Duodenal mucosa (tissue), 2 donors: Measurements from ENCODE around the gene OR1F1.
"Not testable (repeated sequence)": the region's sequence is repeated elsewhere in the genome, so short reads cannot be mapped to it uniquely, and the experiment has no call there.

Source experiments
- H3K27ac ChIP-seq: one replicate; pipeline ENCODE4 v1.7.0; 2013; ENCODE audit warnings: low read depth, low read length
- H3K27me3 ChIP-seq, 2 donors: one replicate each; pipeline ENCODE4 v1.7.0; 2013; ENCODE audit warnings: low read length in 2 of 2, control low read depth in 1 of 2; ENCODE audit not compliant: insufficient read depth in 2 of 2, control insufficient read depth in 1 of 2
- H3K36me3 ChIP-seq, 2 donors: one replicate each; pipeline ENCODE4 v1.7.0; 2013; ENCODE audit warnings: low read length in 2 of 2, control low read depth in 1 of 2; ENCODE audit not compliant: insufficient read depth in 2 of 2, control insufficient read depth in 1 of 2
- H3K4me1 ChIP-seq, 2 donors: one replicate each; pipeline ENCODE4 v1.7.0; 2013; ENCODE audit warnings: low read length in 2 of 2, control low read depth in 1 of 2; ENCODE audit not compliant: insufficient read depth in 2 of 2, control insufficient read depth in 1 of 2
- H3K4me3 ChIP-seq, 2 donors: one replicate each; pipeline ENCODE4 v1.7.0; 2013; ENCODE audit warnings: low read length in 2 of 2, low read depth in 1 of 2
- H3K9ac ChIP-seq, 2 donors: one replicate each; pipeline ENCODE4 v1.7.0; 2013; ENCODE audit warnings: low read length in 2 of 2, low read depth in 1 of 2
- H3K9me3 ChIP-seq, 2 donors: one replicate each; pipeline ENCODE4 v1.7.0; 2013; ENCODE audit warnings: low read length in 2 of 2, control low read depth in 1 of 2; ENCODE audit not compliant: control insufficient read depth in 1 of 2

OR1F1 gene

DNA sequence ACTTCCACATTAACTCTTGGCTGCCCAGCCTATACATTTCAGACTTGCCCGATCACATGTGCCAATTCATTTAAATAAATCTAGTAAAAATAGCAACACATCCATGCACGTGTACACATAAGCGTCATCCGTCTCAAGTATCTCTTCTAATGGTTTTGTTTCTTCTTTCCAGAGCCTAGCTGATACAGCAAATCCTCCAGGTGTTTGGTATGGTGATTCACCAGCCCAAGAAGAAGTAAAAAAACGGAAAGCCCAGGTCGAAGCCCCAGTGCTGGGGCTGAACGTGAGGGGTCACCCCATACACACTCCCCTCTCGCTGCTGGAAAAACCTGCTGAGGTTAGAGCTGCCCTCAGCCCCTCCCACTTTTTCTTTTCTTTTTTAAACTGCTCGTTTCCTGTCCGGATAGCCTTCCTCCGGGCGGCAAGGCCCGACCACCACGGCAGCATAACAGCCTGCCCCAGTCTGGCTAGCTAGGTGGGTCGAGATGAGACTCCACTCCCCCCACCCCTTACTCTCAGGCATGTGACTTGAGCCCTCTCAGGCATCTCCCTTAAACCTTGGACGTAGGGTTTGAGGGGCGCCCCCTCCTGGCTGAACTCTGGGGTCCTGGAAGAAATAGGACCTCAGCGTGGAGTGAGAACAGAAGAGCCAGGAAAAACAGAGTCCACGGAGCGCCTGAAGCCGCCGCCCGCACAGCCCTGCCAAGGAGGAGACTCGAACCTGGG lies 13.9 kb upstream of the OR1F1 start:
- peaks cover 16 to 17% of the 10 kb centered on the region in 2 donors for H3K4me1 ChIP-seq
- peaks cover 65 to 78% of the 10 kb centered on the region in 2 donors for H3K27me3 ChIP-seq
- H3K9me3 ChIP-seq: no peaks in the 10 kb centered on the region
- no peaks in the 10 kb centered on the region for H3K36me3 ChIP-seq
- no peak overlapping the region for H3K4me3 ChIP-seq
- H3K9ac ChIP-seq: no peak overlapping the region
- H3K27ac ChIP-seq: no peak overlapping the region

DNA sequence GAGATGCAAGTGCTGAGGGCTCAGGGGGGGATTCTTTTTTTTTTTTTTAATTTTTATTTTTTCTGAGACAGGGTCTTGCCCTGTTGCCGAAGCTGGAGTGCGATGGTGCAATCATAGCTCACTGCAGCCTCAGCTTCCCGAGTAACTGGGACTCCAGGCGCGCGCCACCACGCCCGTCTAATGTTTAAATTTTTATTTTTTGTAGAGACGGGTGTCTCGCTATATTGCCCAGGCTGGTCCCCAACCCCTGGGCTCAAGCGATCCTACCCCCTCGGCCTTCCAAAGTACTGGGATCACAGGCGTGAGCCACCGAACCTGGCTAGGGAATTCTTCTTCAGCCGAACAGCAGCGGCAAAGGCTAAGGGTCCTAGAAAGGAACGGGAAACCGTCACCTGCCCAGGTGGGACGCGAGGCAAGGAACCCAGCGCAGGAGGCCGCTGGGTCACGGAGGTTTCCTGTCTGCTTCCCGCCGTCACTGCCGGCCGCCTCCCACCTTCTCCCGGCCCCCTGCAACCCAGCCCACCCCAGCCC lies 13.3 kb upstream of the OR1F1 start:
- H3K27ac ChIP-seq: no peak overlapping the region
- H3K9ac ChIP-seq: no peak overlapping the region
- peaks cover 64 to 77% of the 10 kb centered on the region in 2 donors for H3K27me3 ChIP-seq
- no peaks in the 10 kb centered on the region for H3K9me3 ChIP-seq
- no peak overlapping the region for H3K4me3 ChIP-seq
- H3K36me3 ChIP-seq: no peaks in the 10 kb centered on the region
- H3K4me1 ChIP-seq: peaks cover 16 to 17% of the 10 kb centered on the region in 2 donors

DNA sequence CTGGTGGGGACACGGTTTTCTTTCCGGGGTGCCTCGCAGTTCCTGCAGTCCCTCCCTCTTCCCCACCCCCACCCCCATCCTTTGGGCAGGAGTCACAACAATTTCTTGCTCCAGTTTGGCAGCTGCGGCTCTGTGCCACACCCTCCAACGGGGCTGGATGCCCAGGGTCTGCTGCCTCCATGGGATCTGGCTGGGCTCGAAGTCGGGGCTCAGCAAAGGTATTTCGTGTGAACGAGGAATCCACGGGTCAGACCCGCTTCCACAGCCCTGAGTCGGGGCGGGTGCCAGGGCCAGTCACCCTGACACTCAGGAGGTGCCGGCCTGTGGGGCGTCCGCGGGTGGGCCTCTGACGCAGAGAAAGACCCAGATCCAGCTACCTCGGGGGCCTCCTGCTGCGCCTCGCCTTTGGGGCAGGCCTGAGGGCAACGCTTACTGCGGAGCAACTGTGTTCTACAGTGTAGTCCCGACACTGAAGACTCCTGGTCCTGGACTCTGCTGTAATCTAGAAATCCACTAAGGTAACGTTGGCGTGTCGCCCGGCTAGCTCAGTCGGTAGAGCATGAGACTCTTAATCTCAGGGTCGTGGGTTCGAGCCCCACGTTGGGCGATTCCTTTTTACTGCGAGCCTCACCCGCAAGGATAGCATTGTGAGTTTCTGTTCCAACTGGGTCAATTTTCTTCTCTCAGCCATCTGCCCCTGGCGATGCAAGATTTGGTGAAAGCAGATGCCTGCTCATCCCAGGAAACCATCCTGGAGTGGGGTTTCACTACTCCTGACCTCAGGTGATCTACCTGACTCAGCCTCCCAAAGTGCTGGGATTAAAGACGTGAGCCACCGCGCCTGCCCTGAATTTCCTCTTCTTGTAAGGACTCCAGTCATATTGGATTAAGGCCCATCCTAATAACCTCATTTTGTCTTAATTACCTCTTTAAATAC lies 12.6 kb upstream of the OR1F1 start:
- Histone ChIP-seq H3K4me3 (no peak overlapping the region), H3K9ac (no peak overlapping the region), H3K36me3 (no peaks in the 10 kb centered on the region), H3K27ac (no peak overlapping the region), H3K9me3 (no peaks in the 10 kb centered on the region), H3K27me3 (peaks cover 64 to 78% of the 10 kb centered on the region in 2 donors), H3K4me1 (peaks cover 14 to 15% of the 10 kb centered on the region in 2 donors)

DNA sequence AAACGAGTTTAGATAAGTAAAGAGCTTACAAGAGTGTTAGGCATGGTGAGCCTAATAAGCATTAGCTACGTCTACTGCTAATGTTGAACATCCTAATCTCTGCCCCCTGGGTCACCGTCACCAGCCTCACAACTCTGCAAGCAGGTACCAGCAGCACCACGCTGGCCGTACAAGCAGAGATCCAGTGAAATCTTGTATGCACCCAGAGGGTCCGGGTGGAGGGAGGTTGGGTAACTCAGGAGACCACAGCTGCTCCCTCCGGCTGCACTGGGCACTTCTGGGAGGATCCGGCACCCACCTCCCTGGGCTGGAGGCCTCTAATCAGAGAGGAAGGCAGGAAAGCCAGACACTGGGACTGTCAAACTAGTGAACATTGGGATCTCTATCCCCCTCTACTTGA lies 8.4 kb upstream of the OR1F1 start:
- Histone ChIP-seq H3K4me3 (no peak overlapping the region), H3K9me3 (no peaks in the 10 kb centered on the region), H3K27ac (no peak overlapping the region), H3K36me3 (no peaks in the 10 kb centered on the region), H3K4me1 (peaks cover 7 to 11% of the 10 kb centered on the region in 2 donors), H3K9ac (no peak overlapping the region), H3K27me3 (peaks cover 63 to 83% of the 10 kb centered on the region in 2 donors)

DNA sequence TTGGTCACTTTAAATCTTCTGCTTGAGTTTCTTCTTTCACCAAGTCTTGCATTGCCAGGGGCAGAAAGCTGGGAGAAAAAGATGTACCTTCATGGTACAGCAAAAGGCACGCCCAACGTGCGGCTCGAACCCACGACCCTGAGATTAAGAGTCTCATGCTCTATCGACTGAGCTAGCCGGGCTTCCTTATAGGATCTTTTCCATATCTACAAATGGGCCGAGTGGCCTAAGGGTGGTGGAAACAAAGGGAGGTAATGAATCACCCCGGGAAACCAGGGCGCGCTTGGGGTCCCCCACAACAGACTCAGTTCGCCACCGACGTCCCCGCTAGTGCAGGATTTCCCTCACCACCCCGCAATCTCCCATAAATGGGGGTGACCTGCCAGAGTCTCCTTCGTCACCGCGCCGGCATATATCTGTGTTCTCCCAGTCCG lies 7.5 kb upstream of the OR1F1 start:
- Histone ChIP-seq H3K36me3 (no peaks in the 10 kb centered on the region), H3K9me3 (no peaks in the 10 kb centered on the region), H3K27me3 (peaks cover 57 to 75% of the 10 kb centered on the region in 2 donors), H3K27ac (no peak overlapping the region), H3K4me3 (no peak overlapping the region), H3K9ac (no peak overlapping the region), H3K4me1 (peaks cover 7 to 11% of the 10 kb centered on the region in 2 donors)

DNA sequence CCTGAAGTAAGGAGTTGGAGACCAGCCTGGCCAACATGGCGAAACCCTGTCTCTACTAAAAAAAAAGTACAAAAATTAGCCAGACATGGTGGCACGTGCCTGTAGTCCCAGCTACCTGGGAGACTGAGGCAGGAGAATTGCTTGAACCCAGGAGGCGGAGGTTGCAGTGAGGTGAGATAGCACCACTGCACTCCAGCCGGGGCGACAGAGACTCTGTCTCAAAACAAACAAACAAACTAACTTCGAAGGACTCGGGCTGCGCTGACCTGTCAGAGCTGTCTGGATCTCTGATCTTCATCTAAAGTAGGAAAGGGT lies 5.8 kb upstream of the OR1F1 start:
- peaks cover 7 to 11% of the 10 kb centered on the region in 2 donors for H3K4me1 ChIP-seq
- H3K9me3 ChIP-seq, H3K4me3 ChIP-seq, H3K9ac ChIP-seq, H3K36me3 ChIP-seq, H3K27ac ChIP-seq: not testable (repeated sequence)
- H3K27me3 ChIP-seq: peaks cover 66 to 79% of the 10 kb centered on the region in 2 donors

DNA sequence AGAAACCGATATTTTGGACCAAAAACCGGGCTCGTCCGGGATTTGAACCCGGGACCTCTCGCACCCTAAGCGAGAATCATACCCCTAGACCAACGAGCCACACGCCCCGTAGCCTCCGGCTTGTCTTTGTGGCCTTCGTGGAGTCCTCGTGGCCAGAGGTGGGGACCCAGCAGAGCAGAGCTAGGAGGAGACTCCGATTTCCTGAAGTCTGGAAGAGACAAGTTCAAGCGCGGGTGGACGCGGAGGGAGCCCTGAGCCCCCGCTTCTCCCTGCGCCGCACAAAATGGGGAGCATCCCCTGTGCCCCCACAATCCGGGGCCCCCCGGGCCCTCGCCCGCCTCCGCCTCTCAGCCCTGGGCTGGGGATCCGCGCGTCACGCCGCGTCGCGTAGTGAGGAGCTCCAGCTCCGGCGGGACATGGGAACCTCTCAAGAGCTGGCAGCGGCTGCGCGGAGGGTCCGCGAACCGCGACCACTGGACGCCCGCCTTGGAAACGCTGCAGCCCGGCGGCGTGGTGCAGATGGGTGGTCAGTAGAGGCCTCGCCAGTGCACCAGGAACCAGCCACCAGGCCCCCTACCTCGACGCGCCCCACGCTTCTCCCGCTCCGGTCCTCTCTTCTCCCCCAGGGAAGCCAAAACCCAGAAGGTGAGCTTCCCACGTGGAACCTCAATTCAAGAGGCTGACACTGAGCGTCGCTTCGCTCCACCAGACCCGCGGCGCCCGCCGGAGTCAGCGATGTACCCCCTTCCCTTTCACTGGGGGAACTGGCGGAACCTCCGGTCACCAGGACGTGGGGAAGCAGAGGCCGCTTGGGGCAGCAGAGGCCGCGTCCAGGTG lies 5.2 kb upstream of the OR1F1 start:
- Histone ChIP-seq H3K27me3 (peaks cover 63 to 81% of the 10 kb centered on the region in 2 donors), H3K36me3 (no peaks in the 10 kb centered on the region), H3K9me3 (no peaks in the 10 kb centered on the region), H3K4me1 (peaks cover 7 to 11% of the 10 kb centered on the region in 2 donors), H3K27ac (no peak overlapping the region), H3K9ac (no peak overlapping the region), H3K4me3 (peak overlapping the region; percentile 40 to 55)

DNA sequence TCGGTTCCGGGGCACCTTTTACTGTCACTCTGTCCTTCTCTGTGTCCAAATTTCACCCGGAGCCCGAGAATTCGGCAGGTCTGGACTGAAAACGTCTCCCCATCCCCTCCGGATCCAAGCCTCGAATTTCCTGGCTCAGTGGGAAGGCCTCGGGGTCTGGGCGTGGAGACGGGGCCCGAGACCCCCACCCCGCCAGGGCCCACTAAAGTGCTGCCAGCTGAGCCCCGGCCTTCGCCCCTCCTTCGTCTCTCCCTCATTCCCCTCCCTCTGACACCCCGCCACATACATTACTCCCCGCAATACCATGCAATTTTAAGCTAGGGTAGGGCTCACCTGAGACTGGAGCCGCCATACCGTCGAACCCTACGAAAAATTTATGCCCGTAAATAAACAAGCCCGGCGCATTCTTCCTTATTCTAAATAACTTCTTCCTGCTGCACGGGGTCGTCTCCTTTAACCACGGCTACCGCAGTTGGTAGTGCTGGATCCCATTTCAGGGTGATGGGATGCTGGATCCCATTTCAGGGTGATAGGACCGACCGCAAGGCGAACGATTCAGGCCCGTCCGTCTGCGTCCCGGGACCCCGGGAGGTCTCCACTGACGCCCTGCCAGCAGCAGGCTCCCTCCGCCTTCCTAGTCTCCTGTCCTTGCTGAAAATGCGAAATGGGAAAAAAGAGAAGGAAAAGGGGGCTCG lies 4.4 kb upstream of the OR1F1 start:
- Histone ChIP-seq H3K36me3 (no peaks in the 10 kb centered on the region), H3K27me3 (peaks cover 67 to 81% of the 10 kb centered on the region in 2 donors), H3K9me3 (no peaks in the 10 kb centered on the region), H3K27ac (no peak overlapping the region), H3K4me1 (peaks cover 7 to 12% of the 10 kb centered on the region in 2 donors), H3K9ac (no peak overlapping the region), H3K4me3 (peak overlapping the region; percentile 40 to 55)

DNA sequence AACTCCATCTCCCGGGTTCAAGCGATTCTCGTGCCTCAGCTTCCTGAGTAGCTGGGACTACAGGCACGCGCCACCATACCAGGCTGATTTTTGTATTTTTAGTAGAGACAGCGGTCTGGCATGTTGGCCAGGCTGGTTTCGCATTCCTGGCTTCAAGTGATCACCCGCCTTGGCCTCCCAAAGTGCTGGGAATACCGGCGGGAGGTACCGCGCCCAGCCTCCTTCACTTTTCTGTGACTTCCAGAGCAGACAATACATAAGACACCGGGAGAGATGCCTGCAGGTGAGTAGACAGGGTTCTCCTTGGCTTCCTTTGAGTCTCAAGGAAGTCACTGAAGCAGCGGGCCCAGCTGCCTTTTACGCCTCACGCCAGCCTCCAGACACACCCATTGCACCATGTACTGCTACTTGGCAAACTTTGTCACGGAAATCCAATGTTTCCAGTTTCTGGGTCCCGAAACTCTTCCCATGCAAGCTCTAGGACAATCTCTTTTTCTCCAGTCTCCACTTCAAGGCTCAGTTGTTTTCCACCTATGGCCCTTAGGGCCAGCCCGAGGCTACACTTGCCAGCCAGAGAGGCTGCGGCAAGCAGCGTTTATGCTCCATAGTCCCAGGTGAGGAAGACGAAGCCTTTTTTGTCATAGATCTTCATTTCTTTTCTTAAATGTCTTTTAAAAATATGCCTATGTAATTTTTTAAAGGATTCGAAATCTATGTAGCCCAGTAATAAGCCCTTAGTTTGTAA lies 886 bp upstream of the OR1F1 start:
- Histone ChIP-seq H3K9ac (no peak overlapping the region), H3K9me3 (no peaks in the 10 kb centered on the region), H3K27ac (no peak overlapping the region), H3K4me3 (no peak overlapping the region), H3K27me3 (peaks cover 75 to 80% of the 10 kb centered on the region in 2 donors), H3K36me3 (no peaks in the 10 kb centered on the region), H3K4me1 (peaks cover 7 to 22% of the 10 kb centered on the region in 2 donors)
